NCI-H2227 (cell line): ENCODE measurements around the gene EPYC.
A peak's percentile ranks its signal among the peaks of the same experiment; 100 is the strongest.
"Not testable (repeated sequence)": the region's sequence is repeated elsewhere in the genome, so short reads cannot be mapped to it uniquely, and the experiment has no call there.

Experiments
- DNase-seq: peaks from one replicate; lab custom pipeline; 2025; ENCODE audit not compliant: unreplicated experiment; lab: John Stamatoyannopoulos, UW

Gene EPYC

DNA sequence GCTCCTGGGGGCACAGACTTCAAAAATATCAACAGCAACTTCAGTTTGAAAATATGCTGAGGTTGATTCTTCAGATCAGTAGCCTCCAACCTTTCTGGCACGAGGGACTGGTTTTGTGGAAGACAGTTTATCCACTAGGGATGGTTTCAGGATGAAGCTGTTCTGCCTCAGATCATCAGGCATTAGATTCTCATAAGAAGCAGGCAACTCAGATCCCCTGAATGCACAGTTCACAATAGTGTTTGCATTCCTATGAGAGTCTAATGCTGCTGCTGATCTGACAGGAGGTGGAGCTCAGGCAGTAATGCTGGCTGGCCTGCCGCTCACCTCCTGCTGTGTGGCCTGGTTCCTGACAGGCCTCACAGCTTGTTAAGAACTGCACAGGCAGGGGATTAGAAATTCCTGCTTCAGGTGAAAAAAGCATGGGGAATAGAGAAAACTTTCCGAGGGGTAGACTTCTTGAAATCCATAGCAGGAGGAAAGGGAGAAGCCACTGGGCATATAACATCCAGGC, 12.8 kb downstream of the EPYC start:
- DNase-seq, result no peak

DNA sequence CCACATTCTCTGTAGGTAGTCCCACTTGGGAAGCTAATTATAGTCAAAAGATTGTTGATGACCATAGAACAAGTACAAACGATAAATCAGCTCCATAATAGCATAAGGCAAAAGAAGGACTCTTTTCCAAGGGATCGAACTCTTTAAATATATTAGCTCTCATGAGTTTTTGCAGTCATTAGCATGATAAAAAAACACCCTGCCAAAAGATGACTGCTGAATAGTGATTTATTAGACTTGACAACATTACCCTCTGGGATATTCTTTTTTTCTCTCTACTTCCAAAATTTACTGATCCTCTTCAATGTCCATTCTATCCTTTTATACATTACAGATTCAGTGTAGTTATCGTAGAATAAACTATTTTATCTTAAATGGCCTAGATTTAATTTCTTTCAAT, 14.2 kb downstream of the EPYC start:
- no peak for DNase-seq

DNA sequence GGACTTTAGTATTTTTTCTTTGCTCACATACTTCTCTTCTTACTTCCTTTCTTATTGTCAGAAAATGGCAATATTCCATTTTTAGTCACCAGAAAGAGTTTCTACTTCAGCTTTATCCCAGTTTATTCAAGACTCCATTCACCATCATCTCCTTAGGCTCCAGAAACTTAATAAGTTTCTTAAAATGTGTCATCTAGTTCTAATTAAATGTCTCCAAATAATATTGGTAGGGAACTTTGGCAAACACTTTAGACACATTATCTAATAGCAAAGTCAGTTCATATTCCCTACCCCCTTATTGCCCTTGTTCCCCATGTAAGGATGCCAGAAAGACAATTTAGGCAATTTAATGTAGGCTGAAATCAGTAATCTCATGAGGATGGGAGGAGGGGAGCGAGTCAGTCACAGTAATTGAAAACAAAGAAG, 15.1 kb downstream of the EPYC start:
- no peak for DNase-seq

DNA sequence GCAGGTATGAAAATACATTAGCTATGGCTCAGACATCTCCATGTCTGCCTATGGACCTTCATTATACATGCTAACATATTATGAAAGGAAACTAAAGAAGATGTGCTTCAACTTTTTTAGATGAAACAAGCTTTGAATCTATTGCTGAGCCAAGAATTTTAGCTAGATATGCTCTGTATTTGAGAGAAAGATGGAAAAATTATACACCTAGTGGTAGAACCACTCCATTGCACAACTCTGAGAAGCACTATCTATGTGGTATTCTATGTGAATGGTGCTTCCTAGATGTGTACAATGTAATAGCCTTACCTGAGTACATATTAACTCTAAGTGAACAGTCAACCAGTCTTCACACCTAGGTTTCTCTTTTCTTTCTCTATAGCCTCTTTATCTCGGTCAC, 17.3 kb downstream of the EPYC start:
- DNase-seq, result no peak

DNA sequence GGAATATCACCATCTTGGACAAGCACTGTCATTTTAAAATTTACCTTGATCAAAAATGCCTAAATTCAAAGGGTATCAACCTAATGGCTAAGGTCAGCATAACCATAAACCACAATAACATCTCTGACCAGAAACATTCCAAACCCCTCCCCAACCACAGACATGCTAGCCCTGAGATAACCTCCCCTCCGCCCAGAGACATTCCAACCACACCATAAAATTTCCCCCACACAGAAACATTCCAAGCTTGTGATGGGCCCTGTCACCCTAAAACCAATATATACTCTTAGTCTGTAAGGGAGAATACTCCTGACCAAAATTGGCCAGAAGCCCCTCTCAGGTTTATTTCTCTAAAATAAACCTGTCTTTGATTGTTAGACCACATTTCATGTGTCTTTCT, 17.7 kb downstream of the EPYC start:
- DNase-seq, result no peak

DNA sequence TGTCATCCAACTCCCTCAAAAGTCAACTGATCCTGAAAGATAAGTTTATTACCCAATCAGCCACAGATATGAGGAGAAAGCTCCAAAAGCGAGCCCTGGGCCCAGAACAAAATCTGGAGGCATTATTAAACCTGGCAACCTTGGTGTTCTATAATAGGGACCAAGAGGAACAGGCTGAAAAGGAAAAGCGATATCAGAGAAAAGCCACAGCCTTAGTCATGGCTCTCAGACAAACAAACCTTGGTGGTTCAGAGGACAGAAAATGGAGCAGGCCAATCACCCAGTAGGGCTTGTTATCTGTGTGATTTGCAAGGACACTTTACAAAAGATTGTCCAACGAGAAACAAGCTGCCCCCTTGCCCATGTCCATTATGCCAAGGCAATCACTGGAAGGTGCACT, 19.4 kb downstream of the EPYC start:
- not testable (repeated sequence) for DNase-seq

DNA sequence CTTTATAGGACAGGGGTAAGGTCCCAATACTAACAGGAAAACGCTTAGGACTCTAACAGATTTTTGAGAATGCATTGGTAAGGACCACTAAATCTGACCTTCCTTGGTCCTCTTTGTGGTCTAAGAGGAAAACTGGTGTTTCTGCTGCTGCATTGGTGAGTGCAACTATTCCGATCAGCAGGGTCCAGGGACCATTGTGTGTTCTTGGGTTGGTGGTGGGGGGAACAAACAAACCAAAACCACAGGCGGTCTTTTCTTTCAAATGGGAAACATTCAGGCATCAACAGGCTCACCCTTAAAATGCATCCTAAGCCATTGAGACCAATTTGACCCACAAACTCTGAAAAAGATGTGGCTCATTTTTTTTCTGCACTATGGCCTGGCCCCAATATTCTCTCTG, 20.7 kb downstream of the EPYC start:
- no peak for DNase-seq

DNA sequence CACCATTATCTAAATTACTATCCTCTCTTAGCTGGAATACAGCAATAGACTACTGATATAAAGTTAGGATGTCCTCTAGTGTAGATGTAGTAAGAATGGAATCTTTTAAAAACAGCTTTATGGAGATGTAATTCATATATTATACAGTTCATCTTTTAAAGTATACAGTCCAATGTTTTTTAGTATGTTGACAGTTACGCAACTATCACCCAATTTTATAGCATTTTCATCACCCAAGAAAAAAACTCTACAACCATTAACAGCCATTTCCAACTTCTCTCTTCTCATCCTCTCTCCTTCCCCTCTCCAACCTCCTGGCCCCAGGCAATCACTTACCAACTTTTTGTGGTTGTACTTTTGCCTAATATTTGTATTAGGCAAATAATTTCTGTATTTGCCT, 22.6 kb downstream of the EPYC start:
- no peak for DNase-seq

DNA sequence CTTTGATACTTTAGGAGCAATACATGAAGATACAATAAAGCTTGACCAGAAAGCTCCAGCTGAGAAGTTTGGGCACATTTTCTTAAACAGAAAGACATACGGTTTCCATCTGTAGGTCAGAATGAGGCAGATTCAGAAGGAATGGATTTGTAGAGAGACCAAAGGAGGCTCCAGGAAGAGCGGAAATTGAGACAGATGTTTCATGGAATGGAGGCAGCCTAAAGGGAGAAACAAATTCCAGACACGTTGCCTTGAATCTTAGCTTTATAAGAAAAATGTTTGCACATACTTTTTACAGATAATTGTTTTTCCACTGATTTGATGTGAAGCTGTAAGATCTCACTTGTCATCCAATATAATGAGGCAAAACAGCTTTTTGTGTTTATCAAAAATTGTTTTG, 24.8 kb downstream of the EPYC start:
- no peak for DNase-seq

DNA sequence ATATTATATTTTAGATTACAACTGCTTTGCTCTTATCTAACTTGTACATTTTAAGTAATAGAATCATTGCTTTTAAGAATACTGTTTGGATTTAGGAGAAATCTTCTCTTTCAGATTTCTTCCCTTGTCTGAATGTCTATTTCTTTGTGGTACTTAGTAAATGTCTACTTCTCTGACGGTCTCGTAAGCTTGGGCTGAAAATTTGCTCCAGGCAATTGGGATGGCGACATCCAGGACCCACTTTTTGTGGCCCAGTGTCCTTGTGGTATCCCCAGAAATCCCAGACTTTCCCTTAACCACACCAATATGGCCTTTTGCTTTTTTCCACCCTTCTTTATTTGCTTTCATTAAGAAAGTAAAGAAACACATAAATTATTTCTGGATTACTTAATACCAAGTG, 25.8 kb downstream of the EPYC start:
- no peak for DNase-seq

DNA sequence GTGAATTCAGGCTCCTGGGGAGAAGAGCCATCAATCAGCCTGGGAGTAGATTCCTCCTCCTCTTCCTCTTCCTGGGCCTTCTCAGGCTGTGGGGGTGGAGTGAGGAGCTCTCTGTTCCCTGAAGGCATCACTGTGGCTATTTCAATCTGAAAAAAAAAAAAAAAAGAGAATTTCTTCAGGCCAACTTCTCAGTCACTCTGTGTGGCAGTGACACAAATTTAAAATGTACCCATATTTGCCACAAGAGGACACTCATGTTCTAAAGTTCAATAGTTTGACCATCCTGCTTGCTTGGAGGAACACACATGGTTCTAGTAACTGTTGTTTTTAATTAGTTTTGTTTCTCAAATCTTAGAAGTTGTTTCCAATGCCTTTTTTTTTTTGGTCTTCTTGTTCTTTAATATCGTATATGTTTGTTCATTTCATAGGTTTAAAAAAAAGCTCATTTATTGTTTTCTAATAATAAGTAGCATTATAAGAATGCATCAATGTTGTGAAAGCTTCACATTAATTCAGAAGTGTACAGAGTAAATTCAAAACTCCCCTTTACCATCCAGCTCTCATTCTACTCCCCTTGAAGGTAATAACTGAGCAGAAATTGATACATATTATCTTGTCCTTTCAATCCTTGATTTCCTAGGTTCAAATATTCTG, 26.5 kb downstream of the EPYC start:
- DNase-seq, result peak; percentile 62

DNA sequence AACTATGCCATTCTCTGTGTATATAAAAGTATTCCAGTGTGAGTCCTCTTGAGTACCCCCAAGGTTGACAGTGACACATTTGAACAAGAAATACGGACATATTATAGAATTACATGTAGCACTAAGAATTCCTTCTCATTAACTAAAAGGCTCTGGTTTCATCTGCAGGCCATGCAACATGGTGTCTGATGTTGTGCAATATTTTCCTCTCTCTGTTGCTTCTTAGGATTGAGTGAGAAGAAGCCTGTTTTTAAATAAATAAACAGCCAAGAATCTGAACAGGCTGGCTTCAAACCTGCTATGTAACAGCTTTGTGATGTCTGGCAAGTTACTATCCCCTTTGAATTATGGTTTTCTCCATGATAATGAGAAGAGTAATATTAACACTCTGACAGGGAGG, 27.5 kb downstream of the EPYC start:
- DNase-seq, result no peak

DNA sequence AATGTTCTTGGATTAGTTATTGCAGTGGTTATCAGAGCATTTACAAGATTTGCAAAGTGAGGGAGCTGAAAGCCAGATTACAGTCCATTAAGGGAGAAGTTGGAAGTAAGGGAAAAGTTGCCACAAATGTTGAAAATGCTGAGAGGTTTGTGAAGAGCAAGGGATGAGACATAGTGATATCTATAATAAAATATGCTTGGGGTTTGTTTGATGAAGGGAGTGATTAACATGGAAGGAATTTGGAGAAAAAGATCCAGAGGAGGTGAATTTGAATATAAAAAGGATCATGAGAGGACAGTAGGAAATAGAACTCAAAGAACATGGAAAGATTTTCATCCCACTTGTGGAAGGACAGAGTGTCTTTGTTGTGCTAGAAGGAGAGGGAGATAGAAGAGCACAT, 30.5 kb downstream of the EPYC start:
- no peak for DNase-seq

DNA sequence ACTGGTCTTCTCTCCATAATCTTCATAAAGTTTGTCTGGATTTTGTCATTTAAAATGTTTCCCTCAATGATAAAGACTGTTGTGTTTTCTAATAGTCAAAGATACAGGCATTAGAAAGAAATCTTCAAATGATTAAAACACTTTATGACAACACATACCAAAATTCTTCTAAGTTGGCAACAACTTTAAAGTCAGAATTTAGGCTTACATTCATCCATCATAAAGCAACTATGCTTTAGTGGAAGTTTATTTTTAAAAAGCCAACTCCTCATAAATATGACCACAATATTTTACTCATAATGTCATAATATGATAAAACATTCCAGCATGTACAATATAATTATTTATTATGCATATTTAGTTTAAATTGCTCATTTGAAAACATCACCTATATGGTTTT, 32.5 kb downstream of the EPYC start:
- no peak for DNase-seq

DNA sequence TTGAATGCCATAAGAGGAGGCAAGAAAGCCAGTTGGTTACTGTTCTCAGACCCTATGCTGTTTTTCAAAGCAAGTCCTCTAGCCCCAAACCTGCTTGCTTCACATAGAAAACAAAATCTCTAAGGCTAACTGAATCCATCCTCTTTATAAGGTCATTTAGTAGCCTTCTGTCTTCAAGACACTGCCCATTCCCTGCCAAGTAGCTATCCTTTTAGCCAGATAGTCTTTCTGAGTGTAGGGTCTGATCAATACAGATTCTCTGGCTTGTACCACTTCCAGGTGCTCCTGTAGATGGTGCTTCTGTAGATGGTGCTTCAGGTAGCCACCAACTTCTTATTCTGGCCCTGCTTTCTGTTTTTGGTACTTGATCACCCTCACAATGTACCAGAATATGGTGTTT, 33.9 kb downstream of the EPYC start:
- no peak for DNase-seq

DNA sequence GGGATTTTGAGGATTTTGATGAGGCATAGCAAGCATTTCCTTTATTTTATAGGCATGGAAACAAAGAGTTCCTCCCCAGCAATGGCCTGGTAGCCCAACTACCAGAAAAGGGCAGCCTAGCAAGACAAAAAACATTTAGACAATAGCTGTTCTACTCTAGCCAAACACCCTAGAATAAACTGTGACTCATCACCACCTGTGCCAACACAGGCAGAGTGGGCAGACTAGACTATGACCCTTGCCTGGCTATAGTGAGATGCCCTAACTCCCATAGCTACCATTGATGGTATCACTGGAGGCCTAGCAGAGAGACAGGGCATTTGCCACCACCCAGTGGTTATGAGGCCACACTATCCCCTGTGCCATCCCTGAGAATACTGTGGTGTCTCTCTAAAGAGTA, 34.3 kb downstream of the EPYC start:
- DNase-seq, result no peak

DNA sequence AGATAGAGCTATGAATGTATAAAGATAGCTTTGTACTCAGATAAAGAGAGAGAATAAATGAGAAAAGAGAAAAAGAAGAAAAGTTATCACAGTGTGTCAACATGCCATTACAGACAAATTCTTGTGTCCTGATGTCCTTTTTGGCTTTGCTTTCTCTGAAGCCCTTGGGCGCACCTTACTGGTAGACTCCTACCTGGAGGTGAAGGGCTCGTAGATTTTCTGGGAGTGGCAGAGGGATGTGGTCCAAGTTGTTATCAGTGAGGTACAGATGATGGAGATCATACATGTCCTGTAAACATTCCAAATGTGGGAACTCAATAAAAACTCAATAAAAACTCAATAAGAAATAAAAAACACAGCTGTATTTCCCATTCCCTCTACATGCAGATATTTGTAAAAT, 34.9 kb downstream of the EPYC start:
- no peak for DNase-seq

DNA sequence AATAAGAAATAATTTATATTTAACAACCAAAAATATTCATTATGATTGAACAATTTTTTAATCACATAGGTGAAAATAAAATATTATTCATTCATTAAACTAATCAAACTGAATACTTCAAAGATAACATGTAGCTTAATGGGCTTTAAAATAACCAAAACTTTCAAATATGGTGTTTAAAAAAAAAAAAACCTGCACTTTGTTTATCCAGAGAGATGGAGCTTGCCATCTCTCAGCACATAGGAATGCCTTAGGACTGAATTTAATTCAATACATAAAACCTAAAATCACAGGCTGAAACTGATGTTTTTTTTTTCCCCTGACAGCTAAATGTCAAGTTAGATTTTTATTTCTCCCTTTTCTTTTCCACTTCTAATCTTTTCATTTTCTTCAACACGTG, 35.4 kb downstream of the EPYC start:
- DNase-seq, result no peak

DNA sequence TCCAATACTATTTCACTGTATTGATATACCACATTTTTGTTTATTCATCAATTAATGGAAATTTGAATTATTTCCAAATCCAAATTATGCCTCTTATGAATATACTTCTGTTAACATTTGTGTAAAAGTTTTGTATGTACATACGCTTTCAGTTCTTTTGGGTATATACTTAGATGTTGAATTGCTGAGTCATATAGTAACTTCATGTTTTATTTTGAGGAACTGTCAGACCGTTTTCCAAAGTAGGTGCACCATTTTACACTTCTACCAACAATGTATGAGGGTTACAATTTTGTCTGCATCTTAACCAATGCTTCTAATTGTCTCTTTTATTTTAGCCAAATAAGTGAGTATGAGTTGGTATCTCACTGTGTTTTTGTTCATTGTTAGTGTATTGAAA, 39.6 kb downstream of the EPYC start:
- no peak for DNase-seq

DNA sequence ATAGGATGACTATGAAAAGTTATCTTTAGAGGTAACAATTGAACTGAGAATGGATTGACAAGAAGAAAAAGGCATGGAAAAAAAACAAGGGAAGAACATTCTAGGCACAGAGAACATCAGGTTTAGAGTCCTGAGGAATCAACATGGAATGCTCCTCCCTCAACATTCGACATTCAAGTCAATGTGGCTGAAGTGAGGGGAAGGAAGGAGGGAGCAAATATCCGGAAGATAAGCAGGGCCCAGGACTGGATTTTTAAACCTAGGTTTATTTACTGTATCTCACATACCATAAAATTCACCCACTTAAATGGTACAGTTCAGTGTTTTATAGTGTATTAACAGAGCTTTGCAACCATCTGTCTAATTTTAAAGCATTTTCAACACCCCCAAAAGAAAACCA, 40.2 kb downstream of the EPYC start:
- DNase-seq, result no peak

DNA sequence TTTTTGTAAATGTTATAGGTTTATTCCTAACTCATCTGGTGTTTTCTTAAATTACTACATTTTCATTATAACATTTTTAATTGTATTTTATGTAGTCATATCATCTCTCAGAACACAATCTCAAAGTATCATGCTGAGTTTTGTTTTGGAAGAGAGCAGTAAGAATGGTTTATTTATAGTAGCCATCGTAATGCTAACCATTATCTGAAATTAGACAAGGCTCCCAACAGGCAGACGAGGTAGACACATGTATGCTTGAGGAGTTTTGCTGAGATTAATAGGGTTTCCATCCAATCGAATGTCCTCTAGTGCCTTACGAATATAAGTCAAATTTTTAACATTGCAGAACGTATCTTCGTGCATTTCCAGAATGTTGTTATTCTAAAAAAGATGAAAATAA, 40.8 kb downstream of the EPYC start:
- DNase-seq, result no peak

DNA sequence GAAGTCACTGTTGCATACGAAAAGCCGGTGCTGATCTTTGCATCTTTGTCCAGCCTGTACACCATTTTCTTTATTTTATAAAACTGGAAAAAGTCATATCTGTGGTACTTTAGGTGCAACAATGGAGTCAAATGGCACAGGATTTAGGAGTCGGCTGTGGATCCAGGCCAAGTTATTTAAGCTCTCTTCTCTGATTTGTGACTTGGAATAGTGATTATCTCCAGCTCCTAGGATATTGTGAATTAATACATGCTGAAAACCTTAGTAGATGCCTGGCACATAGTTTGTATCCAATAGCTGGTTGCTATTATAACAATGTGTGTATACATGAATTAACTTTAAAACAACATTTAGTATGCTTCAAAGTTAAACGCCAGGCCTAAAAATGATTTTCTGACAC, 43.6 kb downstream of the EPYC start:
- no peak for DNase-seq

DNA sequence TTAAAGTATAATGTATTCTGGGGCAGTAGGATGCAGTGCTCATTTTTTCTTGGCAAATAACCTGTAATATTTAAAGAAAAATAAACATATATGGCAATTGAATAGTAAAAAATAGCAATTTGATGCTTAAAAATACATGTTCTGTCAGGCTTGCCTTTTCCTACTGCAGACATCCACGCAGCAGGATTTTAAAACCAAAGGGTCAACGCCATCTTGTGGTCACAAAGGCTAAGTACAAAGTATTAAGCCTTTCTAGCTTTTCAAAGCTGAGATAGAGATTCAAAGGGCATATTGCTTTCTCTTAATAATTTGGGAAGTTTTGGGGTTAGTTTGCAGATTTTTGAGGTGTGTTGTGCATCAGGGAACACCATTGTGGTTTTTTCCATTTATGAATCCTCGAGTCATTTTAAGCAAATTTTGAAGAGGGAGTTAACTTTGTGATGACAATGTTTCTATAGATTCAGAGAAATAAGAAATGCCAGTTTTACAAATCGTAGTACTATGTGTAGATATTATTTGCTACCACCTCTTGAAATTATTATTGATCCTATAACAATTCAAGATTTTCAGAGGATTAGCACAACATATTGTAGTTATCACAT, 45.1 kb downstream of the EPYC start:
- DNase-seq, result peak; percentile 71
